Islet of Langerhans (tissue), 1 donor: ENCODE results near the gene STAT6.

ENCODE experiments used
- FAIRE-seq: peaks from one replicate; lab custom pipeline; 2011; peaks lifted over from hg19 to GRCh38; lab: Jason Lieb, UNC

Gene STAT6

GRCh38 chr12:57099766-57100165 is 11.4 kb downstream of the STAT6 start:
- no peak for FAIRE-seq

GRCh38 chr12:57099047-57099714 is 12.0 kb downstream of the STAT6 start:
- FAIRE-seq = no peak

GRCh38 chr12:57098546-57098945 is 12.6 kb downstream of the STAT6 start:
- FAIRE-seq = no peak

- no peak for FAIRE-seq
Observed at GRCh38 chr12:57097554-57097835, 13.7 kb downstream of the STAT6 start.

- no peak for FAIRE-seq
Observed at GRCh38 chr12:57096748-57097553, 14.2 kb downstream of the STAT6 start.

- no peak for FAIRE-seq
Observed at GRCh38 chr12:57096099-57096572, 15.0 kb downstream of the STAT6 start.

GRCh38 chr12:57095440-57095839 is 15.7 kb downstream of the STAT6 start:
- no peak for FAIRE-seq

- no peak for FAIRE-seq
Observed at GRCh38 chr12:57094208-57095160, 16.7 kb downstream of the STAT6 start.

GRCh38 chr12:57093415-57094207 is 17.6 kb downstream of the STAT6 start:
- FAIRE-seq = no peak

GRCh38 chr12:57092876-57093414 is 18.2 kb downstream of the STAT6 start:
- no peak for FAIRE-seq

- FAIRE-seq = no peak
Observed at GRCh38 chr12:57092529-57092862, 18.7 kb downstream of the STAT6 start.

GRCh38 chr12:57091638-57092528 is 19.3 kb downstream of the STAT6 start:
- no peak for FAIRE-seq

- FAIRE-seq = no peak
Observed at GRCh38 chr12:57090924-57091637, 20.1 kb downstream of the STAT6 start.

- FAIRE-seq = no peak
Observed at GRCh38 chr12:57090490-57090889, 20.7 kb downstream of the STAT6 start.

GRCh38 chr12:57089271-57090245 is 21.6 kb downstream of the STAT6 start:
- FAIRE-seq = no peak

- no peak for FAIRE-seq
Observed at GRCh38 chr12:57088354-57089270, 22.6 kb downstream of the STAT6 start, which contains the start of gene NAB2. Gene NAB2, plus strand, starts transcription at chr12:57089114. Its CDS starts 158 bp downstream, at chr12:57089272.

- no peak for FAIRE-seq
Observed at GRCh38 chr12:57087691-57088353, 23.3 kb downstream of the STAT6 start.
